GM21423 (cell line): Measurements from ENCODE around the gene PDZD2.

Experiments used
- ATAC-seq: cut with Tn5 transposase; IDR thresholded peaks from one replicate; pipeline ENCODE4 v1.9.1; 2021; ENCODE audit warnings: mild to moderate bottlenecking, moderate library complexity; ENCODE audit not compliant: unreplicated experiment

Gene PDZD2

GRCh38 chr5:31637851-31638250, 1.1 kb upstream of the PDZD2 start:
- ATAC-seq, result no peak

GRCh38 chr5:31638345-31638744, 586 bp upstream of the PDZD2 start:
- peak; percentile 7 for ATAC-seq

- no peak for ATAC-seq
Observed at GRCh38 chr5:31639481-31640411, 815 bp downstream of the PDZD2 start.

- ATAC-seq, result no peak
Observed at GRCh38 chr5:31640573-31640972, 1.6 kb downstream of the PDZD2 start.

- no peak for ATAC-seq
Observed at GRCh38 chr5:31641059-31641458, 2.1 kb downstream of the PDZD2 start.

- ATAC-seq, result no peak
Observed at GRCh38 chr5:31641575-31641974, 2.6 kb downstream of the PDZD2 start.

- no peak for ATAC-seq
Observed at GRCh38 chr5:31645420-31646081, 6.6 kb downstream of the PDZD2 start.

- ATAC-seq, result no peak
Observed at GRCh38 chr5:31648326-31648725, 9.4 kb downstream of the PDZD2 start.

GRCh38 chr5:31651241-31651640, 12.3 kb downstream of the PDZD2 start:
- ATAC-seq, result no peak

GRCh38 chr5:31655491-31655890, 16.6 kb downstream of the PDZD2 start:
- no peak for ATAC-seq

- ATAC-seq, result no peak
Observed at GRCh38 chr5:31656806-31657205, 17.9 kb downstream of the PDZD2 start.

GRCh38 chr5:31657315-31657979, 18.5 kb downstream of the PDZD2 start:
- ATAC-seq, result no peak

GRCh38 chr5:31661257-31661656, 22.3 kb downstream of the PDZD2 start:
- ATAC-seq, result no peak

GRCh38 chr5:31663519-31663918, 24.6 kb downstream of the PDZD2 start:
- no peak for ATAC-seq

- no peak for ATAC-seq
Observed at GRCh38 chr5:31664566-31664965, 25.6 kb downstream of the PDZD2 start.

GRCh38 chr5:31671339-31671741, 32.4 kb downstream of the PDZD2 start:
- no peak for ATAC-seq

GRCh38 chr5:31674371-31674951, 35.5 kb downstream of the PDZD2 start:
- no peak for ATAC-seq

GRCh38 chr5:31675472-31675871, 36.5 kb downstream of the PDZD2 start:
- ATAC-seq, result no peak

- no peak for ATAC-seq
Observed at GRCh38 chr5:31678180-31678579, 39.2 kb downstream of the PDZD2 start.

- no peak for ATAC-seq
Observed at GRCh38 chr5:31680528-31680927, 41.6 kb downstream of the PDZD2 start.

GRCh38 chr5:31682025-31682424, 43.1 kb downstream of the PDZD2 start:
- no peak for ATAC-seq
